Activated T-helper 1 cell treated with anti-CD3 and anti-CD28 coated beads, Interleukin-2, amount 50 U/mL, for 16 hours (primary cell): ENCODE results near the gene CEP170.

Experiments
- DNase-seq, 2 donors: peaks; one replicate each; pipeline ENCODE4 v3.0.0-alpha.2; 2020; ENCODE audit warnings: low read depth in 1 of 2, low spot score in 1 of 2

The CEP170 gene

DNA sequence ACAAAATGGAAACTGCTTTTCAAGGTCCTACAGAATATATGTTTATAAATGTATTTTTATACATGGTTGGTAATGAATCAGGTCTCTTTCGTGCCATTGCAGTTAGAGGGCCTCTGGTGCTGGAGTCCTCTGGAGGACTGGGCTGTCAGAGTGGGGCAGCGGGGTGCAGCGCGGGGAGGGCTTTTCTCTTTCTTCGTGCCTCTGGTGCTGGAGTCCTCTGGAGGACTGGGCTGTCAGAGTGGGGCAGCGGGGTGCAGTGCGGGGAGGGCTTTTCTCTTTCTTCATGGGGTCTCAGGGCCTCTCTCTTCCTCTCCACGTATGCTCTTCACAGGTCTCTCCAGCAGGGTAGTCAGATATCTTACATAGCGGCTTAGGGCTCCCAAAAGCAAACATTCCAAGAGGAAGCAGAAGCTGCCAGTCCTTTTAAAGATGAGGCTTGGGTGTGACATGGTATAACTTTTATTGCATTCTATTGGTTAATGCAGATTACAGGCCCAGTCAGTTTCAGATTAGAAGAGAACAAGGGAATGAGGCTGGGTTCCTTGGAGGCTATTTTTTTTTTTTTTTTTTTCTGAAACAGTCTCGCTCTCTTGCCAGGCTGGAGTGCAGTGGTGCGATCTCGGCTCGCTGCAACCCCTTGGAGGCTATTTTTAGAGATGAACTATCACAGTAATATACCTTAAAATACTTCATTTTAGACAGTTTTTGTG lies 13.8 kb upstream of the CEP170 start:
- no peak for DNase-seq

DNA sequence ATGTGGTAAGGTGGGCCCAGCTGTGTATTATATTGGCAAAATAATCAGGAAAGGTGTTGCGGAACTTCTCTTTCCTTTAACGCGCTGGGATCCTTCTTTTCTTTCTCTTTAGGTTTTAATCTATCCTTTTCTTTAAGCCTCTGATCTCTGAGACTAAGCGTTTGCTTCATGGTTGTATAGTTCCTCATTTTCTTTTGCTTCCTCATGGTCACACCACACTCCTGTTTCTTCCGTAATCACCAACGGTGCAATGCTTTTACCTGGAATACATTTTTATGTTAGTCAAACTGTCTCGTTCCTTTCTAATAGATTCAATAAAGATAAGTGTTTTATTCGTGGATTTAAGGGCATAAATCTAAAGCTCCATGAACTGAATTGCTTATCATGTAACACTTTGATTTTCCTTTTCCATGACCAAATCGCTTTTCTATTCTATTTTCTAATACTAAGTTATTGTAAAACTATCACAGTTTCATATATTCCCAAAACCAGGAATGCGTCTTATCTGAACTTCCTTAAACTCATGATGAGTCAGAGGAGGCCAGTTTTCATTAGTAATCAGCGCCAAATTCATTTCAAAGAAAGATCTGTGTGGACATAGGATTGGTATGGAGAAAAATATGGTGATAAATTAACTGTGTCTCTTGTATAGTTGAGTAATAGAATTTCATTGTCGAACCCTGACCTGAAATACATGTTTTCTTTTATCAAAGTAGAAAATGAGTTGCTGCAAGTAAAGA lies 13.0 kb upstream of the CEP170 start:
- DNase-seq = no peak

DNA sequence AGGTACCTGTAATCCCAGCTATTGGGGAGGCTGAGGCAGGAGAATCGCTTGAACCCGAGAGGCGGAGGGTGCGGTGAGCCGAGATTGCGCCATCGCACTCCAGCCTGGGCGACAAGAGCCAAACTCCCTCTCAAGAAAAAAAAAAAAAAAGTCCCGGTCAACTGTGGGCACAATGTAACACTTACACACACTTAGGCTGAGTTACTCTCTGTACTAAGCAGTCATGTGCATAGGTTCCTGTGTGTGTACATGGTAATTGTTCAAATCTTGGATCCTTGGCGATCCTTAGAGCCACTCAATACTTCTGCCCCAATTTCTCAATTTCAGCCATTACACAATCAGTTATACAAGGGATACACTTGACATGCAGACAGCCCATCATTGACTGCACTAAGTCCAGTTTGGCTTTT lies 12.4 kb upstream of the CEP170 start:
- no peak for DNase-seq

DNA sequence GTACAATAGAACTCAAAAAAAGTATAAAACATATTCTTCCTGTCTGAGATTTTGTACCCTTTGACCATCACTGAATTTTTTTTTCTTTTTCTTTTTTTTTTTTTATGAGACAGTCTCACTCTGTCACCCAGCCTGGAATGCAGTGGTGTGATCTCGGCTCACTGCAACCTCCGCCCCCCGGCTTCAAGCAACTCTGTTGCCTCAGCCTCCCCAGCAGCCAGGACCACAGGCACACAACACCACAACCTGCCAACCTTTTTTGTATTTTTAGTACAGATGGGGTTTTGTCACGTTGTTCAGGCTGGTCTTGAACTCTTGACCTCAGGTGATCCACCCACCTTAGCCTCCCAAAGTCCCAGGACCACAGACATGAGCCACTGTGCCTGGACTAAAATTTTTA lies 11.2 kb upstream of the CEP170 start:
- no peak for DNase-seq

DNA sequence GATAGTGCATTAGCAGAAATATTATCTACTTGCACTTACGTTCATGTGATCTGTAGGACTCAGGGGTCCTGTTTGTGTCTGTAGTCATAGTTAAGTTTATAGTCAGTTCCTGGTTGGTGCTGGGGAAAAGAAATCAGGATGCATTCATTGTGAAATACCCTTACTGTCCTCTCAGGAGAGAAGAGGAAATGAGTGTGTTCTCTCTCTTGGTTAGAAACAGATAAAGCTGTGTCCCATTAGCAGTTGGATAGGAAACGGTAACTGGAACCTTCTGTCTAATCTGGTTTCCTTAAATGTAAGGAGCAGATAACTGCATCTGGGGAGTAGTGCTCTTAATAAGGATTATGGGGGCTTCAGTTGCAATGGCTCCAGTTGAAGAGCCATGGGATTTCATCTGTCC lies 9.6 kb upstream of the CEP170 start:
- DNase-seq = no peak

DNA sequence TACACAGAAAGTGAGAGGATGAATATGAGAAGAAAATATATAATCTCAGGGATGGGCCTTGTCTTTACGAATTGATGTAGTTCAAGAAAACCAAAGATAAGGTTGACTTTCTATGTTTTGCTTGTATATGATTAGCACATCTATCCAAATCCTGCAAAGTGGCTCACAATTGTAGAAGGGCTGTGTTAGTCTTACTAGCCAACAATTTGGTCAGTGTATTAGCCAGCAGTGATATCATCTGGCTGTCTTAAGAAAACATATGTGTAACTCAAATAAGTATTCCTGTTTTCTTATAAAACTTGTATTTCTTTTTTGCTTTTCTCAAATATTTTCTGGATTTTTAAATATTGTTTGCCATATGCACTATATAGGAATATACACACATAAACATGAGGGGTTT lies 6.3 kb upstream of the CEP170 start:
- DNase-seq = no peak

DNA sequence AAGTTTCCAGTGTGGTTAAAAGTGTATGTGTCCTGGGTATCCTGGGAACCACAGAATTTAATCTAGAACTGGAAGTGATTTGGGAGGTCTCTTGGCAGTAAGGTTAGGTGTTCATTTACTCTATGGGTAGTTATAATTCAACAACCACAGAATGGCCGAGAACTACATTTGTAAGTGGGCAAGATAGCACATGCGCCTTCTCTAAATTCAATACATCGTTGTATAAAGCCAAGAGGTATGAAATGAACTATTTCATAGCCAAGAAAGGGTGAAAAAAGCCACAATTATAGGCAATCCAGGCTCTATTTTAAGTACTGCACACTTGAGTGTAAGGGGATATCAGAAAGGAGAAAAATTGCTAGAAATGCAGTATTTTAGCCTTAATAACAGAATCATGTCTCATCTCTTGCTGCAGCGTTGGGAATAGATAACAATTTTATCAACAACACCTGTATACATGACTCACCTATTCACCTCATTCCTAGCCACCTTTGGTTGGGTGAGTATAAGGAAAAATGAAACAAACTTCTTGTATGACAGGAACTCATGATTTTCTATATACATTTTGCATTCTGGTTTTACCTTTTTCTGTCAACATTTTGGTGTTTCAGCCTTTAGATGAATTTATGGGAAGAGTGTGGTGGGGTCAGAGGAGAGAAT lies 5.3 kb upstream of the CEP170 start:
- no peak for DNase-seq

DNA sequence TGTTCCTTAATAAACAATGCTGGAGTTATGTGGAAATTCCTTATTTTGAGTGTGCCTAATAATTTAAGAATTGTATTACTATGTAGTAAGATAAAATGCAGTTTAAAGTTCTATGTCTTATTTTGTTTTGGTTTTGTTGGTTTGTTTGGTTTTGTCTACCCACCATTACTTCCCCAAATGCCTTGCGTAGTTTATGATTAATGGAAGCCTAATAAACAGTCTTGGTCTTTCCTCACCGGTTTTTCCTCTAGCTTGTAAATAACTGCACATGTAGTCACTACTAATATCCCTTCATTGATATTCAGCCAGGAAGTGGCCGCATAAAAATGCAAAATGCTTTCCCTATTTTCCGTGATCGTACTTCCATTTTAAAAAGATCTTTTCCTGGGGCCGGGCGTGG lies 3.6 kb upstream of the CEP170 start:
- no peak for DNase-seq

DNA sequence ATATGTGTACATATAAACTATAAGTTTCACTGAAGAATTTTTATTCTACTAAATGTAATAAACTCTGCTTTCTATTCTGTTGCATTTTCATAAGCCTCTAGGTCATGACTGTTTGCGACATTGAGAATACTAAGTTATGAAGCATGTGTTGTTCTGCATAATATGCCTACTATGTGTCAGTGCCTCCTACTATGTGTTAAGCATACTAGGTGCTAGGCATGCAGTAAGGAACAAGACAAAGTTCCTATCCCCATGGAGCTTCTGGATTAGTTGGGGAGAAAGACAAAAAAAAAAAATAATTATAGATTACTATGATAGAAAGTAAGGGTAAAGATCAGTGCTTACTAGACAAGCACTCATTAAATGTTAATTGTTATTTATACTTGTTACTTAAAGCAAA lies 2.1 kb upstream of the CEP170 start:
- no peak for DNase-seq

DNA sequence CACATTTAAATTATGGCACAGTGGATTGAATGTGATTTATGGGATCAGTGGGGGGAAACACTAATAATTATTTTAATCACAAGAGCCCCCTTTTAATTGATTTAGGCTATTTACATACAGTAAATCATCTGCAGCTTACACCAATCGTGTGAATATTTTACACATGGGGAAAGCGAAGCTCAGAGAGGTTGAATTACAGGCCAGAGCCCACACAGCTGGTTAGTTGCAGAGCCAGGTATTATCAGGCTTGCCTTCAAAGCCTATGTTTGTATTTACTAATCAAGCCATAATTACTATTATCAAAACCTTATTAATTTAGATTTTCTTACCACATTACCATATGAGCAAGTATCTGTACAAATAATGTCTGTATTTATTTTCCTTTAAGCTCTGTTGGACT lies 1.5 kb upstream of the CEP170 start:
- no peak for DNase-seq

DNA sequence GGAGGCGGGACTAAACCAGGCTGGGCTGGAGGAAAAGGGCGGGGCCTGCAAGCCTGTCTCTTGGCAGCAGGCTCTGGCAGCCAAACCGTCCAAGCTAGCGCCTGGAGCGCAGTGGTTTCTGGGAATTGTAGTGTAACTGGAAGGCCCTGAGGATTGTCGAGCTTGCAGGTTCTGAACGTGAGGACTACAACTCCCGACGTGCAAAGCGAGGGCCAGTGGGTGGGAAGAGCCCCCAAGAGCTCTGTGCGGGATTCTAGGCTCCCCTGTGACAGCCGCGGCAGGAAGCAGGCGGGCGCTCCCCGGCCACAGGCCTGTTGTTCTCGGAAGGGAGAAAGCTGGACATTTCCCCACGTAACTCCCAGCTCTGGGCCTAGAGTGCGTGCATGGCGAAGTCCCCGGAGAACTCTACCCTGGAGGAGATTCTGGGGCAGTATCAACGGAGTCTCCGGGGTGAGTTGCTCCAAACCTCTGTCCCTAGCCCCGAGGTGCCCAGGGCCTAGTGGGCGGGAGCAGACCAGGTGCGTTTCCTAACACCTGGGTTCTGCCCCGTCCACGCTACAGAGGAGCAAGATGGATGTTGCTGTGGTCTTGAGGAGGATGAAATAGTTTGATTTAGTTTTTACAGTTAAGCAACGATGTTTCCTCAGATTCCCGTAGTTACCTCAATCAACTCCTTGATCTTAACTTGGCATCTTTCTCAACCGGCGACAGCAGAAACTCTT lies 871 bp upstream of the CEP170 start, which contains the start of gene SDCCAG8:
TSS of gene SDCCAG8 (plus strand) at position 251 of the 722 bp plus-strand sequence. CDS start at position 384, 133 bp downstream.
- DNase-seq = peak; percentile 81 to 86

DNA sequence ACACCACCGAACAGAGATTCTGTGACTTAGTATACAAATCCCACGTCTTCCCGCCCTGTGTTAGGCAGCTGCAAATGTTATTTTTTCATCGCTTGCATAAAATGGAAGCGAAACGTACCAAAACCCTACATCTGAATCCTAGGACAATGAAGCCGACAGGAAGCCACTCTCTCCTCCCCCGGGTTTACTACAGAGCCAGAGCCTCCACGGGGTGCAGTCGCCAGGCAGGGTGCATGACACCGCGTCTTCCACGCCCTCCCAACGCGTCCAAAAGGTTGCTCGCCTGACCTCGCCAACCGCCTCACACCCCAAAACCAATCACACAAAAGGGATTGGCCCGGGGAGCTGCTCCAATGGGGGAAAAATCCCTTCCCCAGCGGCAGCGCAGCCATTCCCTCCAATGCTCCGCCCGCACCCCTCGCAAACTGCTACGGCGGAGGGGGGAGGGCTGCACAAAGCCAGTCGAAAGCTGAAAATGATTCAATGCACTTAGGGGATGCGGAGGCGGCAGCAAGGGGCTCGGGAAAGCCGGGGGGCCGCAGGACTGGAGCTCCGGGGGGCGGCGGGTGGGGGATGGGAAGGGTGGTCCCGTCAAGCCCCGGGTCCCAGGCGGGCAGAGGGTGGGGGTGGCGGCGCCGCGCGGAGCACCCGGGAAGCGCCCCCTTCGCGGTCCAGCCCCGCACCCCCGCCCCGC lies 701 bp downstream of the CEP170 start:
- peak; percentile 9 to 44 for DNase-seq

DNA sequence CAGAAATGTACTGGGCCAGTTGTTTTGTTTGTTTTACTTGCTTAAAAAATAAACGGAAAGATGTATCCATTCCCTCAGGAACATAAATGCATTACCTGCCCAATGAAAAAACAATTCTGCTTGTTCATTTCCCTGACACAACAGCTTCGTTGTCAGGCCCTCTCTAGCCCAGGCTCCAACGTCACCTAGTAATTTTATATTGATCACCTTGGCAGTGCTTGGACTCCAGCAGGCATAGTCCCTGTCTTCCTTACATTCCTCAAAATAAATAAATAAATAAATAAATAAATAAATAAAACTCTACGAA lies 1.2 kb downstream of the CEP170 start:
- no peak for DNase-seq

DNA sequence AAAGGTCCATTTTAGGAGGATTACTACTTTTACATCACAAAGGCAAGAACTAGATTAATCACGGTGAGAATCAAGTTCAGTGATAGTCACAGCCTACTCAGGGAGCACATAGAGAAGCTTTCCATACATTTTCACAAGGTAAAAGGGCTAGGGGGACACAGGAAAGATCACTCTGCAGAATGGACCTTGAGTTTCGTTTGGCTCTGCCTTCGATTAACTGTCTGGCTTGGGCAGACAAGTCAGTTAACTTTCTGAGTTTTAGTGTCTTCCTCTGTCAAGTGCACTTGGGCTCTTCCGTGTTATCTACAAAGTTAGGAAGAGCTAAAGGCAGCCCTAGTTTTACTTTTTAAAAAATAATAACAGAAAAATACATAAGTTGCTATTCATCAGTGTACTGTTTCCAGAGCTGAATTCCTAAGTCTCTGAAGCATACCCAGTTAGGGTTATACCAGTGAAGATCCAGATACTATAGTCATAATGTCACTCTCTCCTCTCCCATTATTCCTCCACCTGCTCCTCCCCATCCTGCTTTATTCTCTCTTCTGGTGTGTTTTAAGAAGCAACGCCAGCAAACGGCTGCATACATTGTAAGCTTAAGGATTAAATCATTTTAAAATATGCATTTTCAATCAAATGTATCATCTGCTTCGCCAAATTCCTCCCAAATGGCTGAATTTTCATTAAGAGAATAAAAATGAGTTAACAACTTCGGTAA lies 1.7 kb downstream of the CEP170 start:
- no peak for DNase-seq

DNA sequence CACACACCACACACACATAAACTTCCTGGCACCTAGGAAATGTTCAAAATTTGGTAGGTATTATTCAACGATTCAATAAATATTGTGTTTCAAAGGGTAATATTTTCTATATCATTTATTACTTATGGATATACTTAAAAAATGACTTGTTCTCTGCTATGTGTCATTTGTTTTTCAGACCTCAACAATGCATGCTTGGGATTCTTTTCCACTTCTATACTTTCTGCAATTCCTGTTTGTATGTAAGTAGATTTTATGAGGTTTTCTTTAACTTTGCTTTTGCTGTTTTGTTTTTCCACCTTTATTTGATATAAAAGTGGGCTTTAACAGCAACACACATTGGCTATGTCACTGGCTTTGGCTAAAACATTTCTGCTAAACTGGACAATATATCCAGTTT lies 3.5 kb downstream of the CEP170 start:
- no peak for DNase-seq

DNA sequence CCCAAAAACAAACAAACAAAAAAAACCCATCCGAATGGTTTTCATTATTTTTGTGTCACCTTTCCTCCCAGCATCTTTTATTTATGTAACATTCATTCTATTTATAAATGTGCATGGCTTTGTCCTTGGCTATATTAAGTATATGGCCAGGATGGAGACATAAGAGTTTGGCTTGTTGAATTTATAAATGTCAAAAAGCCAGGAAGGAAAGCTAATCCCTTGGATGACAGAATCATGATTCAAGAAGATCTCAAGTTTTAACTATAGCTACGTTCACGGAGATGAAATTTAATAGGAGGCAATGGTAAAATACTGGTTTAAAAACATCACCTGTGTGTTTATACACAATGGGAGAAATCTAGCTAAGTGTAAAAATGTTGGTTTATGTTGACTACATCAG lies 5.0 kb downstream of the CEP170 start:
- DNase-seq = no peak

DNA sequence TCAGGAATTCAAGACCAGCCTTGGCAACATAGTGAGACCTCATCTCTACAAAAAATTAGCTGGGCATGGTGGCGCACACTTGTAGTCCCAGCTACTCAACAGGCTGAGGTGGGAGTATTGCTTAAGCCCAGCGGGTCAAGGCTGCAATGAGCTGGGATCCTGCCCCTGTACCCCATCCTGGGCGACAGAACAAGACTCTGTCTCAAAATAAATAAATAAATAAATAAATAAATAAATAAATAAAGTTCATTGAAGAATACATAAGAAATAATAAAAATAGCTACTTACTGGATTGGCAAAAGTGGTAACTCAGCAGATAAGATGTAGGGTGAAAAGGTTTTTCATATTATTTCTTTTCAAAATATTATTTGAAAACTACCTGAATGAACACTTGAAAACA lies 5.9 kb downstream of the CEP170 start:
- no peak for DNase-seq

DNA sequence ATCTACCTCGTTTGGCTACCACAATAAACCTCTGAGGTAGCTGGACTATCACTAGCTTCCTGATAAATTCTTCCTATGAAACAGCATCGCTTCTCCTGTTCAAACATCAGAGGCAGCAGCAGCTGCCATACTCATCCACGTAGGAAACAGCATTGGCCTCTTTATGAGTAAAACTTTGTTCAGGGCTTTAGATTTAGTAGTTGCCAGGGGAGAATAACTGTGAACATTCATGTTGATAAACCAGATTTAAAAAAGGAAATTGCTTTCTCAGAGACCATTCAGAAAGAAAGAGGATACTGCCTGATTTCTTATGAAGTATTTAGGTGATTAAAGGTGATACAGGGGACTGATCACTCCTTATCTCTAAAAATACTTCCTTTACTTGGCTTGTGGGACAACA lies 7.2 kb downstream of the CEP170 start:
- DNase-seq = no peak

DNA sequence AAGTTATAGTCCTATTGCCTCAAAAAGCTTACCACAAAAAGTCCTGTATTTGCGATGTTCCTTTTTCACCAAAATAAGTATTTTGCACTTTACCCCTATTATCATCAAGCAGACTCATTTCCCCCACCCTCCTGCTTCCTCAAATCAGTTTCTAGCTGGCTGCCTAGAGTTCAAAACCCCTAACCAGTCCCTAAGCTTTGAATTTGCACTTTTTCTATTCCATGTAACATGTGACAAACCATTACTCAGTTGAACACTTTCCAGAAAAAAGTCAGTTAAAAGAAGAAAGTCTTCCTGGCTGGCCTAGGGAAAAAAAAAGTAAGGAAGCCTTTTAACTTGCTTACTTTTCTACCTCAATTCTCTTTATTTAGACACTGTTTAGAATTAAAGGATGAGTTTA lies 8.2 kb downstream of the CEP170 start:
- no peak for DNase-seq

DNA sequence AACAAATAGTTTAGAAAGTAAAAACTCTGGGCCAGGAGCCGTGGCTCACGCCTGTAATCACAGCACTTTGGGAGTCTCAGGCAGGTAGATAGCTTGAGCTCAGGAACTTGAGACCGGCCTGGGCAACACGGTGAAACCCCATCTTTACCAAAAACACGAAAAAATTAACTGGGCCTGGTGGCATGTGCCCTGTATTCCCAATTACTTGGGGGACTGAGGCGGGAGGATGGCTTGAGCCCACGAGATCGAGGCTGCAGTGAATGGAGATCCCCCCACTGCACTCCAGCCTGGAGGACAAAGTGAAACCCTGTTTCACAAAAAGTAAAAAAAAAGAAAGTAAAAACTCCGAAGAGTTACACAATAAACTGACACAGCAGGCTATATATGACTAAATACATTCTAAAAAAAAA lies 10.6 kb downstream of the CEP170 start:
- DNase-seq = no peak
